ENCODE results near the gene TXNRD1. TPM values are rescaled to one million over a fixed set of nuclear protein-coding genes. Genes with fewer than 3 reads are reported as not detected.
A peak's percentile ranks its signal among the peaks of the same experiment; 100 is the strongest.
"Not testable (repeated sequence)": the region's sequence is repeated elsewhere in the genome, so short reads cannot be mapped to it uniquely, and the experiment has no call there.

The TXNRD1 gene
- total RNA-seq, 1 experiment from 2014 or later: 327 TPM

DNA sequence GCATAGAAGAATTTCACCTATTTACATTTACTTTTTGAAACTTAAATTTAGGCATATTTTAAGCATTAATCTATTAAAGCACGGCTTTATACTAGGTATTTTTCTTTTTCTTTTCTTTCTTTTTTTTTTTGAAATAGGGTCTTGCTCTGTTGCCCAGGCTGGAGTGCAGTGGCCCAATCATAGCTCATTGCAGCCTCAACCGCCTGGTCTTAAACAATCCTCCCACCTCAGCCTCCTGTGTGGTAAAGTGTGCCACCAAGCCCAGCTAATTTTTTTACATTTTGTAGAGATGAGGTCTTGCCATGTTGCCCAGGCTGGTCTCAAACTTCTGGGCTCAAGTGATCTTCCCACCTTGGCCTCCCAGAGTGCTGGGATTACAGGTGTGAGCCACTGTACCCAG is 2.9 kb downstream of the TXNRD1 start:
- H2AFZ ChIP-seq (ENCODE audit: low read depth, low read length, poor library complexity, severe bottlenecking); H3K79me2 ChIP-seq (ENCODE audit: insufficient read depth, low read length); H3K9me2 ChIP-seq (ENCODE audit: insufficient read depth); BruUV-seq (replicated peaks); H3K9me3 ChIP-seq (ENCODE audit: control insufficient read depth in 1 of 2, insufficient read depth in 1 of 2, low read depth in 1 of 2, low read length in 2 of 2); ATAC-seq; H3K27me3 ChIP-seq (ENCODE audit: insufficient read depth, low read length); DNase-seq (ENCODE audit: low read depth, low spot score); intact Hi-C loops (cut with micrococcal nuclease); H4K20me1 ChIP-seq (ENCODE audit: insufficient read depth); H3K4me3 ChIP-seq (replicated peaks in 1 of 2; ENCODE audit: low read depth in 1 of 2, low read length in 2 of 2); RAD21 ChIA-PET (ENCODE audit: low non-redundant PET in 1 of 2, low total read pairs in 2 of 2, uncharacterized antibody in 2 of 2, unreplicated experiment in 2 of 2); H3K36me3 ChIP-seq (ENCODE audit: control insufficient read depth in 1 of 2, insufficient read depth in 2 of 2, low read length in 2 of 2): not testable (repeated sequence)
- ChIA-PET CTCF (interaction anchor here (1.8 kb wide), 1 partner anchor 78 kb away, joined by 4 read pairs; no protein-coding TSS in a partner anchor), POLR2A (interaction anchor here (0.6 to 6.5 kb wide), 5 partner anchors 31 to 73 kb away, joined by 4 to 80 read pairs (median 11); no protein-coding TSS in a partner anchor)
- Histone ChIP-seq H3K9ac (ENCODE audit: low read length) (peak overlapping the region; percentile 69), H3K4me1 (ENCODE audit: control insufficient read depth in 1 of 2, insufficient read depth in 2 of 2, low read length in 2 of 2) (peaks cover 62 to 84% of the 10 kb centered on the region in 2 experiments), H3K27ac (ENCODE audit: low read depth, low read length) (peak overlapping the region; percentile 99), H3K4me2 (ENCODE audit: low read length) (peak overlapping the region; percentile 71)

DNA sequence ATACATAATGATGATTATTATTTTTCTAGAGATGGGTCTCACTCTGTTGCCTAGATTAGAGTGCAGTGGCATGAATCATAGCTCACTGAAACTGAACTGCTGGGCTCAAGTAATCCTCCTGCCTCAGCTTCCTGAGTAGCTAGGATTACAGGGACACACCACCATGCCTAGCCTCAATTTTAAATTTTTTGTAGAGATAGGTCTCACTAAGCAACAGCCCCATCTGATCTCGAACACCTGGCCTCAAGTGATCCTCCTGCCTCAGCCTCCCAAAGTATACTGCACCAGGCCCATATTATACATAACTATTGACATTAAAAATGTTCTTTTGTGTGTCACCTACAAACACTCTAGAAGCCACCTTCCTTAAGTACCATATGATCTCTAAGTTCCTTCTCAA is 3.4 kb downstream of the TXNRD1 start:
- Histone ChIP-seq H4K20me1 (ENCODE audit: insufficient read depth) (no peaks in the 10 kb centered on the region), H2AFZ (ENCODE audit: low read depth, low read length, poor library complexity, severe bottlenecking) (no peak overlapping the region), H3K9me2 (ENCODE audit: insufficient read depth) (no peaks in the 10 kb centered on the region), H3K27ac (ENCODE audit: low read depth, low read length) (peak overlapping the region; percentile 99), H3K79me2 (ENCODE audit: insufficient read depth, low read length) (no peaks in the 10 kb centered on the region; the same call in 1 of the 2 replicates), H3K4me3 (replicated peaks in 1 of 2; ENCODE audit: low read depth in 1 of 2, low read length in 2 of 2) (peak overlapping the region in 1 of 2 experiments; percentile 29; a peak in 1 of 4 replicates), H3K9ac (ENCODE audit: low read length) (peak overlapping the region; percentile 69), H3K4me2 (ENCODE audit: low read length) (peak overlapping the region; percentile 71), H3K36me3 (ENCODE audit: control insufficient read depth in 1 of 2, insufficient read depth in 2 of 2, low read length in 2 of 2) (no peaks in the 10 kb centered on the region), H3K27me3 (ENCODE audit: insufficient read depth, low read length) (no peaks in the 10 kb centered on the region), H3K9me3 (ENCODE audit: control insufficient read depth in 1 of 2, insufficient read depth in 1 of 2, low read depth in 1 of 2, low read length in 2 of 2) (no peaks in the 10 kb centered on the region), H3K4me1 (ENCODE audit: control insufficient read depth in 1 of 2, insufficient read depth in 2 of 2, low read length in 2 of 2) (peaks cover 67 to 88% of the 10 kb centered on the region in 2 experiments)
- ChIA-PET CTCF (interaction anchor here (1.2 to 1.8 kb wide), 2 partner anchors 78 to 163 kb away, joined by 3 to 4 read pairs; no protein-coding TSS in a partner anchor), POLR2A (interaction anchor here (1.9 to 6.5 kb wide), 4 partner anchors 31 to 73 kb away, joined by 6 to 80 read pairs (median 12); no protein-coding TSS in a partner anchor), RAD21 (ENCODE audit: low non-redundant PET in 1 of 2, low total read pairs in 2 of 2, uncharacterized antibody in 2 of 2, unreplicated experiment in 2 of 2) (interaction anchor here in 1 of 2 experiments (1.2 kb wide), 1 partner anchor 68 kb away, joined by 3 read pairs; no protein-coding TSS in a partner anchor)
- TF ChIP-seq, protein P1, sequence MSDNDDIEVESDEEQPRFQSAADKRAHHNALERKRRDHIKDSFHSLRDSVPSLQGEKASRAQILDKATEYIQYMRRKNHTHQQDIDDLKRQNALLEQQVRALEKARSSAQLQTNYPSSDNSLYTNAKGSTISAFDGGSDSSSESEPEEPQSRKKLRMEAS (IDR thresholded peaks at IDR 0.05): no peak
- no peak for TF ChIP-seq FOSL1 (IDR thresholded peaks at IDR 0.05; ENCODE audit: low read depth)
- peak; percentile 7; the same call in 1 of the 2 replicates for TF ChIP-seq CBX3 (IDR thresholded peaks at IDR 0.05; ENCODE audit: low read depth)
- no peak for TF ChIP-seq ATF3 (IDR thresholded peaks at IDR 0.05)
- TF ChIP-seq ZFX (IDR thresholded peaks at IDR 0.05): no peak
- no TSS peak for BruUV-seq (replicated peaks)
- intact Hi-C loops (cut with micrococcal nuclease): loop anchor here (1.0 kb wide), 1 partner anchor 67 kb away; no protein-coding TSS in a partner anchor
- peak; percentile 19 for DNase-seq (ENCODE audit: low read depth, low spot score)
- ATAC-seq: no peak
